Measurements from ENCODE around the gene TBPL2. TPM values are rescaled to one million over a fixed set of nuclear protein-coding genes. Genes with fewer than 3 reads are reported as not detected.
"Not testable (repeated sequence)": the region's sequence is repeated elsewhere in the genome, so short reads cannot be mapped to it uniquely, and the experiment has no call there.

The TBPL2 gene
- total RNA-seq, 1 donor from 2014 or later = not detected

- DNase-seq (ENCODE audit: low spot score) = no peak
Measured at GRCh38 chr14:55404173-55404854, 36.1 kb downstream of the TBPL2 start.

GRCh38 chr14:55401751-55402150 lies 38.7 kb downstream of the TBPL2 start:
- DNase-seq (ENCODE audit: low spot score) = no peak

- no peak for DNase-seq (ENCODE audit: low spot score)
Measured at GRCh38 chr14:55399852-55400251, 40.6 kb downstream of the TBPL2 start.

GRCh38 chr14:55399183-55399582 lies 41.2 kb downstream of the TBPL2 start:
- DNase-seq (ENCODE audit: low spot score) = no peak

- DNase-seq (ENCODE audit: low spot score) = no peak
Measured at GRCh38 chr14:55398679-55399078, 41.7 kb downstream of the TBPL2 start.

GRCh38 chr14:55389330-55389729 lies 51.1 kb downstream of the TBPL2 start:
- no peak for DNase-seq (ENCODE audit: low spot score)

- no peak for DNase-seq (ENCODE audit: low spot score)
Measured at GRCh38 chr14:55388160-55388559, 52.3 kb downstream of the TBPL2 start.

GRCh38 chr14:55387121-55387520 lies 53.3 kb downstream of the TBPL2 start:
- no peak for DNase-seq (ENCODE audit: low spot score)

GRCh38 chr14:55386037-55386808 lies 54.2 kb downstream of the TBPL2 start:
- DNase-seq (ENCODE audit: low spot score) = no peak

GRCh38 chr14:55384536-55384935 lies 55.9 kb downstream of the TBPL2 start:
- DNase-seq (ENCODE audit: low spot score) = no peak

GRCh38 chr14:55383541-55384140 lies 56.8 kb downstream of the TBPL2 start:
- DNase-seq (ENCODE audit: low spot score) = no peak

GRCh38 chr14:55383056-55383466 lies 57.4 kb downstream of the TBPL2 start:
- DNase-seq (ENCODE audit: low spot score) = not testable (repeated sequence)

- no peak for DNase-seq (ENCODE audit: low spot score)
Measured at GRCh38 chr14:55382483-55382882, 57.9 kb downstream of the TBPL2 start.

- DNase-seq (ENCODE audit: low spot score) = no peak
Measured at GRCh38 chr14:55381561-55381960, 58.9 kb downstream of the TBPL2 start.

- DNase-seq (ENCODE audit: low spot score) = no peak
Measured at GRCh38 chr14:55381040-55381439, 59.4 kb downstream of the TBPL2 start.

- DNase-seq (ENCODE audit: low spot score) = no peak
Measured at GRCh38 chr14:55377236-55377635, 63.2 kb downstream of the TBPL2 start.

- no peak for DNase-seq (ENCODE audit: low spot score)
Measured at GRCh38 chr14:55374771-55375170, 65.6 kb downstream of the TBPL2 start.

GRCh38 chr14:55373784-55374705 lies 66.4 kb downstream of the TBPL2 start:
- DNase-seq (ENCODE audit: low spot score) = no peak

GRCh38 chr14:55372825-55373224 lies 67.6 kb downstream of the TBPL2 start:
- no peak for DNase-seq (ENCODE audit: low spot score)

- DNase-seq (ENCODE audit: low spot score) = no peak
Measured at GRCh38 chr14:55372423-55372822, 68.0 kb downstream of the TBPL2 start.

- no peak for DNase-seq (ENCODE audit: low spot score)
Measured at GRCh38 chr14:55370883-55371455, 69.4 kb downstream of the TBPL2 start.
